ENCODE results near the gene DNAJC6.

Gene DNAJC6

DNA sequence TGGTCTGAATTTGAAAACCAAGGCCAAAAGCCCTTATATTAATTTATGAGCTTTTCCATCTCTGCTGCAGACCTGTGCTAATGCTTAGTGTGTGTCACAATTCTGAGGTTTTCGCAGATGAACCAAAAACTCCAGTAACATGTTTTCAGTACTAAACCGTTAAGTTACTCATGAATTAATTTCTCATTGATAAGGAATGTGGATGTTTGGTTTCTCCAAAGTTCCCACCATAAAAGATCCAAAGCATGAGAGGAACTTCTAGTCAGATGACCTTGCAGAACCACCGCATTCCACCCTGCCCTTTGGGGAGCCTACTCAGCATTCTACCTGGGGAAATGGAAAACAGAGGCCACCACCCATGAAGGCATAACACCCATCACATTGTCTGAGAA lies 103.6 kb downstream of the DNAJC6 start:
- H3K27ac ChIP-seq = peak overlapping the region; percentile 4
- peak; percentile 37 for DNase-seq
- TF ChIP-seq, protein P1, sequence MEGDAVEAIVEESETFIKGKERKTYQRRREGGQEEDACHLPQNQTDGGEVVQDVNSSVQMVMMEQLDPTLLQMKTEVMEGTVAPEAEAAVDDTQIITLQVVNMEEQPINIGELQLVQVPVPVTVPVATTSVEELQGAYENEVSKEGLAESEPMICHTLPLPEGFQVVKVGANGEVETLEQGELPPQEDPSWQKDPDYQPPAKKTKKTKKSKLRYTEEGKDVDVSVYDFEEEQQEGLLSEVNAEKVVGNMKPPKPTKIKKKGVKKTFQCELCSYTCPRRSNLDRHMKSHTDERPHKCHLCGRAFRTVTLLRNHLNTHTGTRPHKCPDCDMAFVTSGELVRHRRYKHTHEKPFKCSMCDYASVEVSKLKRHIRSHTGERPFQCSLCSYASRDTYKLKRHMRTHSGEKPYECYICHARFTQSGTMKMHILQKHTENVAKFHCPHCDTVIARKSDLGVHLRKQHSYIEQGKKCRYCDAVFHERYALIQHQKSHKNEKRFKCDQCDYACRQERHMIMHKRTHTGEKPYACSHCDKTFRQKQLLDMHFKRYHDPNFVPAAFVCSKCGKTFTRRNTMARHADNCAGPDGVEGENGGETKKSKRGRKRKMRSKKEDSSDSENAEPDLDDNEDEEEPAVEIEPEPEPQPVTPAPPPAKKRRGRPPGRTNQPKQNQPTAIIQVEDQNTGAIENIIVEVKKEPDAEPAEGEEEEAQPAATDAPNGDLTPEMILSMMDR (IDR thresholded peaks at IDR 0.05; ENCODE audit: low read depth, low read length, missing control alignments) = no peak
- no peak overlapping the region for H3K4me3 ChIP-seq (ENCODE audit: low read depth, low read length)
- in situ Hi-C loops (cut with HindIII; ENCODE audit: low pct_ligation_motif_present, low sequenced_read_pairs) = no loop called here
- no peaks in the 10 kb centered on the region for H3K27me3 ChIP-seq (replicated peaks)
- H3K36me3 ChIP-seq (replicated peaks) = no peaks in the 10 kb centered on the region

DNA sequence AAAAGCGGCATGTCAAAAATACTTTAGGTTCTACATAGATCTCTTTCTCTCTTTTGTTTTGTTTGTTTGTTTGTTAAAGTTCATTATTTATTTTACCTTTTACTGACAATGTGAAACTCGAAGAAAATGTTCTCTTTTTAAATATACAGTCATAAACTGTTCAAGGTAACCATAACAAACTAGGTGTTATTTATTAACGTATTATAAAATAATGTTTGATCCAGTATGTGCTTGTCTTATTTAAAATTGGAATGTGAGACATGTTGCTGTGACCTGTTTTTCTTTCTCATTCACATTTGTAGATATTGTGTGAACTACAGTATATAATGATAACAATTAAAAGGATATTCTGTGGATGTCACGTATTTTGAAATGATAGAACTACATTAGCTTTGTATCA lies 105.2 kb downstream of the DNAJC6 start:
- H3K27me3 ChIP-seq (replicated peaks) = no peaks in the 10 kb centered on the region
- no peak overlapping the region for H3K4me3 ChIP-seq (ENCODE audit: low read depth, low read length)
- no peak for DNase-seq
- no peaks in the 10 kb centered on the region for H3K36me3 ChIP-seq (replicated peaks)
- in situ Hi-C loops (cut with HindIII; ENCODE audit: low pct_ligation_motif_present, low sequenced_read_pairs) = no loop called here
- H3K27ac ChIP-seq = no peak overlapping the region
- TF ChIP-seq, protein P1 (IDR thresholded peaks at IDR 0.05; ENCODE audit: low read depth, low read length, missing control alignments) = no peak

DNA sequence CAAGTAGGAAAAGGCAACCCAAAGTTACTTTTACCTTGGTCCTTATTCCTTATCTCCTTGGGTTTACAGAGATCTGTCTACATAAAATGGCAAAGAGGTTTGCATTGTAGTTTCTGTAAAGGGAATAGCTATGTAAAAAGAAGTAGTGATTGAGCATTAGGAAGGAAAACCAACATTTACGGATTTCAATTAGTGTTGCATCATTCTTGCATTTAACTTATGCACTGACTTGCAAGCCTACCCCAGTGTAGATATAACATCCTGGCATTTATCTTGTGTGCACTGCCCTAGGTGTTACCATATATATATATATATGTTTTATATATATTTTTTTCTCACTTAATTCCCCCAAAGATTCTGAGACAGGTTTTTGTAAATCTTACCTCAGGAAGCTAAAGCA lies 107.4 kb downstream of the DNAJC6 start:
- in situ Hi-C loops (cut with HindIII; ENCODE audit: low pct_ligation_motif_present, low sequenced_read_pairs) = no loop called here
- H3K27ac ChIP-seq = no peak overlapping the region
- H3K4me3 ChIP-seq (ENCODE audit: low read depth, low read length) = no peak overlapping the region
- no peaks in the 10 kb centered on the region for H3K27me3 ChIP-seq (replicated peaks)
- DNase-seq = no peak
- TF ChIP-seq, protein P1 (IDR thresholded peaks at IDR 0.05; ENCODE audit: low read depth, low read length, missing control alignments) = no peak
- H3K36me3 ChIP-seq (replicated peaks) = no peaks in the 10 kb centered on the region

DNA sequence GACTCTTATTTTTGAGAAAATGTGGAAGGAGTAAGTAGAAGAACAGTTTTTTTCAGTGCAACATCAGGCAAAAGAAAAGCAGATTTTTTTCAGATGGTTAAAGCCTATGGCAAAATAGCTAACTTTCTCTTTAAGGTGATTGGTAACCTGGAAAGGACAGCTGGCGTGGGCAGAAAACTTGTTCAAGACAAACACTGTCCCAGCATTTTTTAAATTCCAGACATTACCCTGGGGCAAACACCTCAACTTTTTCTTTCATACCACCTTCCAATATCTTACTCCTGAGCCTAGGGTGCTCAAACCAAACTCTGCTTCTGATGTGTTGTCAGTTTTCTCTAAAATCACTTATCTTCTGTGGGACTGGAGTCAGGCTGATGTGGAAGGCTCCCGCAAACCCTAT lies 108.4 kb downstream of the DNAJC6 start:
- DNase-seq = no peak
- no peaks in the 10 kb centered on the region for H3K27me3 ChIP-seq (replicated peaks)
- in situ Hi-C loops (cut with HindIII; ENCODE audit: low pct_ligation_motif_present, low sequenced_read_pairs) = no loop called here
- no peak overlapping the region for H3K4me3 ChIP-seq (ENCODE audit: low read depth, low read length)
- no peaks in the 10 kb centered on the region for H3K36me3 ChIP-seq (replicated peaks)
- TF ChIP-seq, protein P1 (IDR thresholded peaks at IDR 0.05; ENCODE audit: low read depth, low read length, missing control alignments) = no peak
- no peak overlapping the region for H3K27ac ChIP-seq

DNA sequence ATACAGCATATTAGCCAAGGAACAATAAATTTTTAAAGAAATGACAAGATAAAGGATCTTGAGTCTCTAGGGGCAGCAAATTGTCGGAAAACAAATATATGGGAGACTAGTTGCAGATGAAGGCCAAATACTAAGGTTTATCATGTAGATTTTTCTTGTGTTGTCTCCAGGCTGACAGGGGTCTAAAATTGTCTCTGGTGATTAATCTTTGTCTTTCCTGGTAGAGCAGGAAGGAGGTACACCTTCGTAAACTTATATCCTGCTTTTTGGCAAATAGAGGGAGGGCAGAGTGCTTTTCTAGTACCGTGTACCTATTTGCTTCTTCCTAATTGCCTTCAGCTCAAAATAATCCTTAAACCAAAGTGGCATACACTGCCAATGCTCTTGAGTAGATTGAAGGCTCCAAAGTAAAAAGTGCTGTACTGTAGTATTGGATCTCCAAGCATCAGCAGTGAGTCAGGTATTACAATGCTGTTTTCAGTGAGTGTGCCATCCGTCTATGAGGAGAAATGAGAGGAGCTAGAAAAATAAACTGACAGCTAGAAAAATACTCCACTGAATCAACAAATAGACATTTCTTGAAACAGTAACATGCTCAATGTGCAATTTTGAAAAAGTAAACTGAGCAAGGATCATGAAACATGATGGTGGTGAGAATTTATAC lies 109.3 kb downstream of the DNAJC6 start:
- H3K27me3 ChIP-seq (replicated peaks) = no peaks in the 10 kb centered on the region
- in situ Hi-C loops (cut with HindIII; ENCODE audit: low pct_ligation_motif_present, low sequenced_read_pairs) = no loop called here
- H3K36me3 ChIP-seq (replicated peaks) = no peaks in the 10 kb centered on the region
- H3K27ac ChIP-seq = no peak overlapping the region
- no peak for DNase-seq
- TF ChIP-seq, protein P1 (IDR thresholded peaks at IDR 0.05; ENCODE audit: low read depth, low read length, missing control alignments) = no peak
- H3K4me3 ChIP-seq (ENCODE audit: low read depth, low read length) = no peak overlapping the region
